ENCODE measurements around the gene EMC8. TPM values are rescaled to one million over a fixed set of nuclear protein-coding genes. Genes with fewer than 3 reads are reported as not detected.

EMC8 gene
- total RNA-seq, 1 donor from 2014 or later, result 16.3 TPM

DNA sequence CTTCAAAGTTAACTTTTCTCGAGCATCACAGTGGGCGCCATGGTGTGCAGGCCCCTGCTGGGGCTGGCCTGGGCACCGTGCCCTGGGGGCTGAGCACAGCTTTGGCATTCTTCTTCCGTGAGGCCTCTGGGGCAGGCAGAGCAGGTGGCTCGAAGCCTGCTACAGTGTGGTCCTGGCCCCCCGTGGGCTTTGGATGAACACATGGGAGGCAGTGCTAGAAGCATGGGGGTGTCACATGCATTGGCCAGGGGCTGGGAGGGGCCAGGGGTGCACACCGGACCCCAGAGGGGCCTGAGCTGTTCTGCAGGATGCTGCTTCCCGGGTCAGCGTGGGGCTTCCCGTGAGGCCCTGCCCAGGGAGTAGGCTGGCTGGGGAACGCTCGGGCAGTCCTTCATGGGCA is 36.4 kb downstream of the EMC8 start:
- no peak for DNase-seq (ENCODE audit: low spot score in 2 of 2)
- no peak for FAIRE-seq

DNA sequence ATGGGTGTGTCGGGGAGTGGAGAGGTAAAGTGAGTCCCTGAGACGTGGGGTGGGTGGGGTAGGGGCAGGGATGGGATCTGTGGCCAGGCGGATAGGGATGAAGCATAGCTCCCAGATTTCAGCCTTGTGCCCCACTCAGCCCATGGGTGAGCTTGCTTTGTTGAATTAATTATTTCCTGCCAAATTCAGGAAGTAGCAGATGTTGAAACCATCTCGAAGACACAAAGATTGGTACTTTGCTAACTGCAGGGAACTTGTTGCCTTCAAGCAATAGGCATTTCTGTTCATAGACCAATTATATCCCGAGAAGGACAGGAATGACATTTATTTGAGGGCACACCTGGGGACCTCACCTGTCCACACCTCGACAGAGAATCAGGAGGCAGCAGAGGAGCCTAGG is 37.5 kb downstream of the EMC8 start:
- FAIRE-seq (no peak), DNase-seq (ENCODE audit: low spot score in 2 of 2) (no peak)

DNA sequence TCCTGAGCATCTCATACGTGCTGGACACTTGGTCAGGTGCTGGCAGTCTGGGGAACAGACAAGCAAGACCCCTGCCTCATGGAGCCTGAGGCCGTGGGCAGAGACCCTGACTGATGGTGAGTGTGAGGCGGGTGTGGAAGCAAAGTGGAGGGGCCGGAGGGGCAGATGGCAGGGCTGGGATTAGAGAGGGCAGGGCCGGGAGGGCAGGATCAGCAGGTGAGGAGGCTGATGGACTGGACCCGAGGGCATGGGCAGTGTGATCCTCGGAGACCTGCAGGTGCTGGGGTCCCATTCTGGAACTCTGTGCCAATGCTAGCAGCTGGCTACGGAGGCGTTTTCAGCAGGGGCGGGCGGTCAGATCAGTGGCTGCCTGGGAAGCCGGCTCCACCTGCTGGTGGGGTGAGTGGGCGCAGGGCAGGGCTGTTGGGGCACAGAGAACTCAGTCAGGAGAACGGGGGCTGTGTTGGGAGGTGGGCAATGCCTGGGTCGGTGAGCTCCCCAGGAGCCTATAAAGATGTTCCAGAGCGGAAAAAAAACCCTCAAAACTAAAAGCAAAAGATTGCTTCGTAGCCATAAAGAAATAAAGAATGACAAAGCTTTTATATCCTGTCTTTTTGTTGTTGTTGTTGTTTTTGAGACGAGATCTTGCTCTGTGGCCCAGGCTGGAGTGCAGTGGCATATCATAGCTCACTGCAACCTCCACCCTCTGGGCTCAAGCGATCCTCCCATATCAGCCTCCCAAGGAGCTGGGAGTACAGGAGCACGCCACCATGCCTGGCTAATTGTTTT is 39.5 kb downstream of the EMC8 start:
- FAIRE-seq (no peak), DNase-seq (ENCODE audit: low spot score in 2 of 2) (no peak)

DNA sequence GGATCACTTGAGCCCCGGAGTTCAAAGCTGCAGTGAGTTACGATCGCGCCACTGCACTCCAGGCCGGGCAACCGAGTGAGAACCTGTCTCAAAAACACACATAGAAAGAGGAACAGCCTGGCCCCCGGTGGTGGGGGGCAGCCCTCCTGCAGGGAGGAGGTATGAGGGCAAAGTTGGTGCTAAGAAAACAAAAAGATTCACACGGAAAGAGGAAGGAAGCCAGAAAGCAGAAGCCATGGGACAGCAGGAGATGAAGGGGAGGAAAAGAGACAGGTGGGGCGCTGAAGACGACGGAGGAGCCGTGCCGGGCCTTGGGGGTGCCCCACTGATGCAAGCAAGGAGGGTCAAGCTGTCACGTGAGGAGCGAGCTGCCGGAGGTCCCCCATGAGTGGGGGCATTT is 40.2 kb downstream of the EMC8 start:
- FAIRE-seq (no peak), DNase-seq (ENCODE audit: low spot score in 2 of 2) (no peak)

DNA sequence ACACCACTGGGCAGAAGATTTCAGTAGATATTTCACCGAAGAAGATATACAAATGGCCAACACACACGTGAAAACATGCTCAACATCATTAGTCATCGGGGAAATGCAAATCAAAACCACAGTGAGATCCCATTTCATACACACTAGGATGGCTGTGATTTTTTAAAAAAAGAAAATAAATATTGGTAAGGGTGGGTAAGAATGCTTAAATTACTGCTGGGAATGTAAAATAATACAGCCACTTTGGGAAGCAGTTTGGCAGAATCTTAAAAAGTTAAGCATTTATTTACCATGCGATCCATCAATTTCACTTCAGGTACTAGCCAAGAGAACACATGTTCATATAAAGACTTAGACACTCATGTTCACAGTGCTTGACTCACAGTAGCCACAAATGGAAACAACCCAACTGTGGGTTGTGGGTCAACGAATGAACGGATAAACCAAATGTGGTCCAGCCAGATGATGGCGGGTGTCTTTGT is 42.0 kb downstream of the EMC8 start:
- DNase-seq (ENCODE audit: low spot score in 2 of 2), result no peak
- no peak for FAIRE-seq

DNA sequence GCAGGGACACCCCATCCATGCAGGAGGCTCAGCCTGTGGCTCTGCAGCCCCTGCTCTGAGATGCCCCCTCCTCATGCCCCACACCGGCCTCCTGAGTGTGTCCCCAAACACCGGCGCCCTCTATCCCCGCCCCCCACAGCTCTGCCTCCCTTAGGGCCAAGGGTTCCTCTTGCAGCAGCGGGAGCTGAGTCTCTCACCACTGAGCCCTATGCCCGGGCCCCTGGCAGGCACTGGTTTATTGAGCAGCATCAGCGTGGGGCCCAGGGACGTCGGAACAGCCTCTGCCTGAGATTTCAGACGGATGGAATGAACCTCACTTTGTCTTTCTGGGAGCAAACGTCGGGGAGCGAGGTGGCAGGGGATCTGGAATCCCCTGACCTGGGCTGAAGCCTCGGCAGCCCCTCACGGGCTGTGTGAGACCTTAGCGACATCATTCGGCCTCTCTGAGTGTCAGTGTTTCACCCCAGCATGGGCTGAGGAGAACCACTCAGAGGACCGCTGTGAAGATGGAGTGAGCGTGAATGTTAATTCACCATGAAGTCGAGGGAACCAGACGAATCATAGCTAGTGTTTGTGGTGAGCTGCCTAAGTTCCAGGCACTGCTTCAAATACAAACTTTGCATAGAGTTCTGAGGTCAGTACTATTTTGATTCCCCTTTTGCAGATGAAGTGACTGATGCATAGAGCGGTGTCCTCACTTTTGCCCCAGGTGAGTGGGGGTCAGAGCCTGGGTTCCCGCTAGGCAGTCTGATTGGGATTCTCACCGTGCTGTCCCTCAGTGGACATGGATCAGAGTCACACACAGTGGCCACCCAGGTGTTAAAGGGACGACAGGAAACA is 43.2 kb downstream of the EMC8 start:
- no peak for DNase-seq (ENCODE audit: low spot score in 2 of 2)
- no peak for FAIRE-seq

DNA sequence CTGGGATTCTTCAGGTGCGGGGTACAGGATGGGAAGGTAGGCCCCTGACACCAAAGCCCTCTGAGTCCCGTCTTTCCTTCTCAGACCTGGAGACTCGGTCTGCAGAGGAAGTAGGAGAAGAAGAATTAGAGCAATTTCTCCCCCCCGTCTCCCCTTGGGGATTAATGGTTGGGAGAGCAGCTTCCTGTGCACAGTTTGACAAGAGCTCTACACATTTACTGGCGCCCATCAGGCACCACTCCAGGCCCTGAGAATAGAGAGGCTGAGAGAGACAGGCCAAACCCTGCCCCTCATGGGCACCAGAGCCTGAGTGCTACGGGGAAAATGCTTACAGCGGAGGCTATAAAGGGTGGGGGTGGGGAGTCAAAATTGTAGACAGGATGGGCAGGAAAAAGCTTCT is 44.9 kb downstream of the EMC8 start:
- no peak for FAIRE-seq

DNA sequence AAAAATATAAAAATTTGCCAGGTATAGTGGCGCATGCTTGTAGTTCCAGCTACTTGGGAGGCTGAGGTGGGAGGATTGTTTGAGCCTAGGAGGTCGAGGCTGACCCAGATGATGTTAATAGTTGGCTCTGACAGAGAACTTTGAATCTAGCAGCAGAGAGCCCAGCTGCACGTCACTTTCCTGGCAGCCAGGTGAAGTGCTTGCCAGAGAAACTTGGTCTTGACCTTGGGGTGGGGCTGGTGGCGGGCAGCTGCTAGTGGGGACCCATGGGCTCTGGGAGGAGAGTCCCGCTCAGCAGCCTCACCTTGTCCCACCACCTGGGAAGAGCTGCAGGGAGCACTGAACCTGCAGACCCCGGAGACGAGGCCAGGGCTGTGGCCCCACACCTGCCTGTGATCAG is 45.4 kb downstream of the EMC8 start:
- FAIRE-seq (no peak), DNase-seq (ENCODE audit: low spot score in 2 of 2) (no peak)

More for the DNA sequence above, 44.9 kb downstream of the EMC8 start:
- no peak for DNase-seq (ENCODE audit: low spot score in 2 of 2)

DNA sequence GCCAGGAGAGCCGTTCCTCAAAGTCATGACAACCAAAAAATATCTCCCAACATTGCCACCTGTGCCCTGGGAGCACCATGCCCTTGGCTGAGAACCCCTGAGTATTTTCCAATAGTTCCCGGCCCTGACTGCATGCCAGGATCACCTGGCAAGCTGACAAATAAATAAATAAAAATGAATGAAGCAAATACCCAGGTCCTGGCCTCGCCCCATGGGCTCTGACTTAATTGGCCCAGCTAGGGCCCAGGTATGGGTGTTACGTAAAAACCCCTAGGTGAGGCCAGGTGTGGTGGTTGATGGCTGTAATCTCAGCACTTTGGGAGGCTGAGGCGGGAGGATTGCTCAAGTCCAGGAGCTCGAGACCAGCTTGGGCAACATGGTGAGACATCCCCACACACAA is 45.8 kb downstream of the EMC8 start:
- no peak for FAIRE-seq

DNA sequence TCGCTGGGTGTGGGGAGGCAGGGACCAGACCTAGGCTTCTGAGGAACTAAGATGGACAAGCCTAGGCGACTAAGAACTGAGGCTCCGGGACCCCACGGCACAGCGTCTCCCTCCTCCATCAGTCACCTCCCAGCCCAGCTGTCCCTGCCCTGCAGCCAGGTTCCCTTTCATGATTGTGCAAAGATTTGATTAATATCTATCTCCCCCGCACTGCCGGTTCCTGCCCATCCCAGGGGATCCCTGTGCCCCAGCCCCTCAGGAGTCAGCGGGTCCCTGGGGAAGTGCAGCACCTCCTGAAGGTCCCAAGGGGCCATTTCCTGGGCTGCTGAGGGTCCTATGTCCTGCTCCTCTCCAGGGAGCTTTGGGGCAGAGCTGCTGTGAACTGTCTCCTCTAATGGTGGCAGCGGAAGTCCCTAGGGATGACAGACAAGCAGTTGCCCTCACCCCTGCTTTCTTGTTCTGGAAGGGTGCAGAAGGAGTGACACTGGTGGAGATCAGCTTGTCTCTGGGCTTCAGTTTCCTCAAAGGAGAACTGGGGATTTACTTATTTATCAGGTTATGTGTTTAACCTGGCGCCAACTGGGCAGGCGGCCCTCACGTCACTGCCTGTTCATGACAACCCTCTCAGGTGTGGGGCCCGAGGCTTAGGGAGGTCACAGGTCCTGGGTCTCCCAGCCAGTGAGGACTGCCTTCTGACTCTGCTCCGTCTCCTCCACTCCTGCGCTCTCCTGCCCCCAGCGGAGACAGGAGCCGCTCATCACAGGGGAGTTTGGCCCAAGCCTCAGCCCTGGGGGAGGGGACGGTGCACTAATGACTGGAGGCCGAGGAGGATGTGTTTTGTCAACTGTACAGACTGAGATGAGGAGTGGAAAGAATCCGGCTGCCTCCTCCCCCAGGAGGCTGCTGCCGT is 46.6 kb downstream of the EMC8 start:
- DNase-seq (ENCODE audit: low spot score in 2 of 2) (no peak), FAIRE-seq (no peak)

More for the DNA sequence above, 45.8 kb downstream of the EMC8 start:
- no peak for DNase-seq (ENCODE audit: low spot score in 2 of 2)

DNA sequence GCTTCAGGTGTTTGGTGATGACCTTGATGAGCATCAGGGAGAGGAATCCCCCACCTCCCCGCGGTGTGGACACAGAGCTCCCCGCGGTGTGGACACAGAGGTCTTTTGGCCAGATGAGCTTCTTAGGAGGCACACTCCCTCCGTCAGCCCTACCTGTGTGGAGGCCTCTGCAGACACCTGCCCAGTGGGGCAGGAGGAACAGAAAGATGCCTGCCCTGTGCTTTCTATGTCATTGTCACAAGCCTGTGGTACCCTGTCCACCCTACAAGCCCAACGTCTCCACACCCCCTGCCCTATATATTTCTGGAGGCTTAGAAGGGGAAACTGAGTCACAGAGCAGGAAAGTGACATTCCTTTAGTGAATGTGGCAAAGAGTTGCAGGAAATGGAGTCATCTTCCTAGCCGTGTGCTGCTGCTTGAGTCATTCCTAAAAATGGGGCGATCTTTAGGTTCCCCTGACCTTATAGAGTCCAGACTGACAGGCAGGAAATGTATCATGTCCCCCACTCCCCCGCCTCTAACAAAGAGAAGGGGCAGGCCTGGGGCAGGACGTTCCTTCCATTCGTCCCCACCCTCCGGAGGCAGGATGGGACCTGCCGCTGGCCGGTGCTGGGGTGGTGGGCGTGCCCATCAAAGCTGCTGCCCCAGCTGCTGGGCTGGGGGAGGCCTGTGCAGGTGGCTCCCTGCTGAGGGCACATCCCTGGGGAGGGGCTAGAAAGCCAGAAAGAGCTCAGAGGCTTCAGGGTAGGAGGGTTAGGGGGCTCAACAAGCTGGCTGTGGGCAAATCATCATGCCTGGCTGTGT is 47.4 kb downstream of the EMC8 start:
- no peak for DNase-seq (ENCODE audit: low spot score in 2 of 2)

DNA sequence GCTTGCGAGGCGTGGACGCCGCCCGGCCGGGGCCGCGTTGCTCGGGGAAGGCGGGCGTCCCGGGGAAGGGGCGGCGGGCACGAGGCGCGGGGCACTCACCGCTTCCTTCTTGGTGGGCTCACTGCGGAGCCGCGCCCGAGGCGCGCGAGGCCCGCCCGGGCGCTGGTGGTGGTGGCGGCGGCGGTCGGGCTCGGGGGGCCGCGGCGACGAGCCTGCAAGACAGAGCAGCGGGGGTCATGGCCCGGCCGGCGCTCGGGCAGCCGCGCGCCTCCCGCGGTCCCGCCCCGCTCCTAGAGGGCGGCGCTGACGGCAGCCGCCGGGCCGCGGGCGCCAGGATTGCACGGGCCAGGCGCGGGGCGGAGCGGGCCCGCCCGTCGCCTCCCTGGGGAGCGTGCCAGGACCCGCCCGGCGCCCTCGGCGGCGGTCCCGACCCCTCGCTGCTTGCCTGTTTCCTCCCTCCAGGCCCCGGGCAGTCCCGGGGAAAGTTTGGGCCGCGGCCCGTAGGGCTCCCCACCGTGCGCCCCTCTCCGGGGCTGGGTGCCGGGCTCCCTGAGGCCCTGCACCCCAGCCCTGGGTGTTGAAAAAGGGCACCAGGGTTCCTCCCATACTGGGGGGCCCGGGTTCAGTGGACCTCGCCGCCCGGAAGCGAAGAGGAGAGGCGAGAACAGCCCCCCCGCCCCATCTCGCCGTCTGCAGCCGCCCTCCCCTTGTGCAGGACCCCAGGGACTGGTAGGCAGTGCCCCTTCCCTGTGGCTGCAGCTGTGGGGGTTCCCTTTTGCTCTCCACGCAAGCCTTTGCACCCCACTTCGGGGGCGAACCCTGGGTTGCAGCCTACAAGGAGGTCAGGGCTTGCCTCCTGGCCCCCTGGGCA is 48.3 kb downstream of the EMC8 start, which contains the start of gene C16orf74:
TSS of gene C16orf74 (minus strand) at position 270 of the 871 bp plus-strand sequence. CDS start 15,879 bp downstream, outside the sequence.
- no peak for FAIRE-seq
- peak; percentile 63 to 66 for DNase-seq (ENCODE audit: low spot score in 2 of 2)

More for the DNA sequence above, 47.4 kb downstream of the EMC8 start:
- FAIRE-seq, result no peak

DNA sequence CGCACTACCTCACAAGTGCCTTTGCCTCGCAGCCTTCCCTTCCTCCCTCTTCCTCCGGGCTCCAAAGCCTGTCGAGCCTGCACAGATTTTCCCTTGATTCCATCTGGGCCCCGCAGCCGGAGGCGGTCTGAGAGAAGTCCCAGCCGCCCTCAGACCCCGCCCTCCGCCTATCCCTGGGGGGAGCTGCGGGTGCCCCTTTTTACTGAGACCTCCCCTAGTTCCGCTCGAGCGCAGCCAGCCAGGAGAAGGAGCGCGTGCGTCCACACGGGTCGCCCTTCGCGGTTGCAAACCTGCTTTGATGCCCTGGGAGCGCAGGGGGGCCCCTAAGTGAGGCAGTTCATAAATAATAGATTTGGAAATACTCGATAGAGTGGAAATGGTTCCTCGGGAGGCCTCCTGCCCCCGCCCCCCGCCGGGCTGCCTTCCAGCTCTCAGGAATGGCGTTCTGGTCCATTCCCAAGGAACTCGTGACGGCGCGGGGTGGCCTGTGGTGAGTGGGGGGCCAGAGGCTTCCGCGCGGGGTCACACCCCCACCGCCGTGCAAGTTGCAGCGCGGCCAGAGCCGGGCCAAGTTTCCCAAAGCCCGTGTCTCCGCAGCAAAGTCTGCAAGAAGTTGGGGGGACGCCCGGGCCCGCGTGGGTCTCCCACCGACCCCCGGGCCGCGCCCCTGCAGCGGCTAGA is 49.1 kb downstream of the EMC8 start:
- no peak for DNase-seq (ENCODE audit: low spot score in 2 of 2)
- FAIRE-seq, result no peak

DNA sequence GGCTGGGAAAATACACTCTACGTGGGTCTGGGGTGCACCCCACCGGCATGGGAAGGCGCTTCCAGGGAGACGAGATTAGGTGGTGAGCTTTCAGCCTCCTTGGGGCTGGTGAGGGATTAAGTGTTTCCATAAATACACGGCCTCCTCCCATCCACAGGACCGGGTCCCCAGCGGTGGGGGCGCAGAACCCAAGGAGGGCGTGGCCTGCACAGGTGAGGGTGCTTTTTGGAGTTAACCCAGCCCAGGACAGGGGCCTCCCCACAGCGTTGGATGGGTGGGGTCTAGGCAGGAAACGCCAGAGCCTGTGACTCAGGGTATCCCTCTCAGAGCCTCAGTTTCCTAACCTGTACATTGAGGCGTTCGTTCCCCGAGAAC is 49.6 kb downstream of the EMC8 start:
- DNase-seq (ENCODE audit: low spot score in 2 of 2), result no peak
- no peak for FAIRE-seq

DNA sequence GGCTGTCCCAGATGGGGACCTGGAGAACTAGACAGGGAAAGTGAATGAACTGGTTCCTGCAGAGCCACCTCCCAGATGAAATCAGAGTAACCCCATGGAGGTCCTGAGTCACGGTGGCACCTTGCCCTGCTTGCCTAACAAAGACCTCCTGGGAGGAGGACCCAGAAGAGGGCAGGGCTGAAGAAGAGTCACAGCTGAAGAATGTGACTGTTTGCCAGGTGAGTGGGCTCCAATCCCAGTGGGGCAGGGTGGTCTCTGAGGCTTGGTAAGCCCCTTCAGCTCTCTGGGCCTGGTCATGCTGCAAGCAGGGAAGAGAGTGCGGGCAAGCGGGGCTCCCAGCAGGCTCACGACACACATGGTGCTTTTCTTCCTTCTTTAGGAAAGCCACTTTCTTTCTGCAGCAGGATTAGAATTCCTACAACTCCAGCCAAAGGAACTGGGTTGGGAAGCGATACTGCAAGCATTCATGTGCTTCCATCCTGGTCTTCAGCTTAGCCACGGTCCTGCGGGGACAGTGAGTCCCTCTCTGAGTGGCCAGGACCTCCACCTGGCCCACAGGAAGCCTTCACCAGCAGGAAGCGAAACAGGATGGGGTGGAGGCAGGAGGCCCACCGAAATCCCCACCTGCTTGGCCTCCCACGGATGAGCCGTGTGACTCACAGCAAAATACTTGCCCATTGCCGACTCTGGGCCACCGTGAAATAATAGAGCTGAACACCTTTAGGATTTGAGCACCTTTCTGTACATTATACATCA is 52.7 kb downstream of the EMC8 start:
- DNase-seq (ENCODE audit: low spot score in 2 of 2) (no peak), FAIRE-seq (no peak)

DNA sequence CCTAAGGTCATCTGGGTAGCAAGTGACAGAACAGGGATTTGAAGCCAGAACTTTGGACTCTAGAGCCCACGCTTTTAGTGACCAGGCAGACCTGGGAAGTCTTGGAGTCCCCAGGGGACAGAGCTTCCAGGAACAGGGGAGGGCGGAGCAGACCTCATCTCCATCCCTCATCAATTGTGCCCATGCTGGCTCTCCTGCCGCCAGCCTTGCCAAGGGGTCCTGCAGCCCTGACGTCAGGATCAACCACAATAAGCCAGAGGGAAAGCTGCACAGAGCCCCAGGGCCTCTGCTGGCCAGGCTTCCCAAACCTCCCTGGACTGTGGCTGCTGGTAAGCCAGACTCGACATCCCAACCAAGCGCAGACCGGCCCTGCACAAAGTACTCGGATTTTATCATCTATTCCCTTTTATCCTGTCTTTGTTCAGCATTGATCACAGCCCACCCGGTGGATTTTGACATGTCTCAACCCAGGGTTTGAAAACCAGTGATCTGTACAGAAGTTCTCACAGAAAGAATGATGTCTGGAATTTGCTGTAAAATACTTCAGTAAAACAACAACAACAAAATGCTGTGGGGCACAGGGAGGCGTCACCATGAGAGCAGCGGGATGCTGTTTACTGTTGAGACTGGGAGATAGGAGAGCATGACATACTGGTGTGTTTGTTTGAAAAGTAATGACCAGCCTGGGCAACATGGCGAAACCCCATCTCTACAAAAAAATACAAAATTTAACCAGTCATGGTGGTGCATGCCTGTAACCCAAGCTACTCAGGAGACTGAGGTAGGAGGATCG is 60.2 kb downstream of the EMC8 start:
- DNase-seq (ENCODE audit: low spot score in 2 of 2) (no peak), FAIRE-seq (no peak)

DNA sequence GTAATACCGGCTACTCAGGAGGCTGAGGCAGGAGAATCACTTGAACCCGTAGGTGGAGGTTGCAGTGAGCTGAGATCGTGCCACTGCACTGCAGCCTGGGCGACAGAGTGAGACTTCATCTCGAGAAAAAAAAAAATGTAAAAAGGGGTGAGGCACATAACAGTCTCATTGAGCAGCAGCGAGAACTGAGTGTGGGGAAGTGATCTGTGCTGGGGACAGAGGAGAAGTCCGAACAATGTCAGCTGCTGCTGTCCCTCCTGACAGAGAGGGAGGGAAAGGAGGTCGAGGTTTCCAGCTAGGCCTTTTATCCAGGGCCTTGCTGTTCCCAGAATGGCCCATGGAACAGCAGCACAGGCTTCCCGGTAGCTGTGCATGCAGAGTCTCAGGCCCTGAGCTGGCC is 62.4 kb downstream of the EMC8 start:
- DNase-seq (ENCODE audit: low spot score in 2 of 2), result no peak
- no peak for FAIRE-seq

Data from frontal cortex (tissue), 4 donors.